CD4-positive, alpha-beta T cell treated with Interleukin-12 subunit alpha and Interleukin-12 subunit beta, for 1 hour (primary cell): ENCODE data around the gene SEMG2.

Experiments used
- DNase-seq: peaks from one replicate; pipeline ENCODE4 v3.0.0-alpha.2; 2020

Gene SEMG2

DNA sequence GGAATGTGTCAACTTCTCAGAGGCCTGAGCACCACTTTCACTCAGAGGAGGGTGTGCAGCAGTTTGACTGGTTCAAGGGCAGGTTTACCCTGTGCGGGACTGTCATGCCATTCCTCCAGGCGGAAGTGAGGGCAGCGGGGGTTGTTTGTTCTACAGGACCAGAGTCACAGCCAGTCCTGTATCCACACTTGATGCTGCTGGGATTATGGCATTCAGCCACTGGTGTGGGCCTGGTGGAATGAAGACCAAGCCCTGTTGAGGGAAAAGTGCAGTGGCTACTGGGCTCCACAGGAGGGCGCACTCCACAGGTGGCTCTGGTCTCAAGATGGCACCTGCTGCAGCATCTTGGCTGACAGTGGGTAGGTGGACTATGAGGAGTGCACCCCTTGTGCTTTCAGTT is 14.8 kb downstream of the SEMG2 start:
- no peak for DNase-seq

DNA sequence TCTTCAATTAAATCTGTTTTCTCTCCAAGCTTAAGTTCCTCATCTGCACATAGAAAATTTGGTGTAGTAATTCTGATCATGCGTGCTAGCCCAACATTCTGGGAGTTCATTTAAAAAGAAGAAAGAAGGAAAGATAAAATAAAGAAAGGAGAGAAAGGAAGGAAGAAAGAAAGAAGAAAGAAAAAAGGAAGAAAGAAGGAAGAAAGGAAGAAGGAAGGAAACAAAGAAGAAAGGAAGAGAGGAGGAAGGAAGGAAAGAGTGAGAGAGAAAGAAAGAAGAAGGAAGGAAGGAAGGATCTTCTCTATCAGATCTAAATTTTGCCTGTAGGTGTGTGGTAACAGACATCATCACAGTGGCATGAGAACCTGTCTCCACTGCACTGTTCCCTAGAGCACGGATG is 17.0 kb downstream of the SEMG2 start:
- DNase-seq = no peak

DNA sequence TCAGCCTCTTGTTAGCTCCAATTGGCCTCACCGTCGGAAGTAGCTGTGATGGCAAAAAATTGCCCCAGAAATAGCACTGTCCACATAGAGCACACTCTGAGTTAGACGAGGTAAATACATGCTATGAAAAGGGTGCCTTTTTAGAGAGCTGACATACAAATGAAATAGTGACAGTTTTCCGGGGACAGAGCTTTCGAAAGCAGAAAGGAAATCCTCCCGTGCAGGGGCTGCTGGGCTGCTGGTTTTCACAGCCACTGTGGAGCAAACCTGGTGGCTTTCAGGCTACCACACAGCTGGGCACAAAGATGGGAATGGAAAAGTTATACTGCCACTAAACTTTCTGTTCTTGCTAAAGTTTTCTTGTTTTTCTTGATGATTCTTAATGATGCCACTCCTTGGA is 24.9 kb downstream of the SEMG2 start:
- no peak for DNase-seq

DNA sequence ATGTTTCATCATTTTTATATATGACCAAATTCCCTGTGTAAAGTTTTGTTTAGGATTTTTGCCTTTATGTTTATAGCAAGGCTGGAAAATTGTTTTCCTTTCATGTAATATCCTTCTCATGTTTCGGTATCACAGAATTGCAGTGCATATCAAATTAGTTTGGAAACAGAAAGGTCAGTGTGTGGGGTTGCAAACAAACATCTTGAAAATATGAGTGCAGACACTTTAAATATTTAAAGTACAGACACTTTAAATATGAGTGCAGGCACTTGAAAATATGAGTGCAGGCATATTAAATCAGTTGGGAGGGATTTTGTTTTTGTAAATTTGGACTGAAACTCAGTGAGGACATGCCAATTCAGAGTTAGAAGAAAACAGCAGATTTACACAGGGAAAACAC is 26.7 kb downstream of the SEMG2 start:
- DNase-seq = no peak

DNA sequence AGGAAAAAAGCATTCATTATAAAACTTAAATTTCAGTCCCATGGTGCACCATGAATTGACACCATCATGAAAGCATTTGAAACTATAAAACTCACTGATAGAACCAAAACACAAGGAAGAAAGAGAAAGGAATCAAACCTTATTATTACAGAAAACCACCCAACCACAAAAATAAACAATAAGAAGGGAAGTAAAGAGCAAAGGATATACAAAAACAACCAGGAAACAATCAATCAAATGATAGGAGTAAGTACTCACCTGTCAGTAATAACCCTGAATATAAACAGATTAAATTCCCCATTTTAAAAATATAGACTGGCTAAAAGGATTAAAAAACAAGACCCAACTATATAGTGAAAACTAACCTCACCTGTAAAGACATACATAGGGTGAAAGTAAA is 27.4 kb downstream of the SEMG2 start:
- DNase-seq = no peak

DNA sequence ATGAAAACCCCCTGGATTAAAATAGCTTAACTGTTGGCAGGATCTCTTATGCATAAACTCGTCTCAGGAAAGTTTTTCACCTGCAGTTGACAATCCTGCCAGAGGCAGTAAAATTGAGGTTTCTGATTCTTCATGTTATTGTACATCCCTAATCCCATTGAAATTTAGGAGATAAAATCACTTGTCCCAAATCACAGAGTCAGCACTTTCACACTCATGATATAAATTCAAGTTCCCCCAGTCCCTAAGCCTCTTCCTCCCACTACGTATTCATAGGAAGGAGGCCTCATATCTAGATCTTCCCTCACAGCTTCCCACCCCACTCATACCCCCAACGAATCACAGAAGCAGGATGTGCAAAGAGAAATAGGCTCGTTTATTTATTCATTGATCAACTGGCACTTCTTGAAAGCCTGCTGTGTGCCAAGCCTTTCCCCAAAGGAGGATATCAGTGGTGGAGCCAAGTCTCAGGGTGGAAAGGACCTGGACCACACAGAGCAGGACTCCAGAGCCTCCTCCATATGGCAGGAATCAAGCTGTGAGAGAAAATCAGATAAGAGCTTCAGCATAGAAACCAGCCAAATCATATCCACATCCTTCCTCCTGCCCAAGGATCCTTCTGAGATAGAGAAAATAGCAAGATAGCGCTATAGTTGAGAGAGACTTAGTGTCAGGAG is 30.8 kb downstream of the SEMG2 start:
- DNase-seq = no peak

DNA sequence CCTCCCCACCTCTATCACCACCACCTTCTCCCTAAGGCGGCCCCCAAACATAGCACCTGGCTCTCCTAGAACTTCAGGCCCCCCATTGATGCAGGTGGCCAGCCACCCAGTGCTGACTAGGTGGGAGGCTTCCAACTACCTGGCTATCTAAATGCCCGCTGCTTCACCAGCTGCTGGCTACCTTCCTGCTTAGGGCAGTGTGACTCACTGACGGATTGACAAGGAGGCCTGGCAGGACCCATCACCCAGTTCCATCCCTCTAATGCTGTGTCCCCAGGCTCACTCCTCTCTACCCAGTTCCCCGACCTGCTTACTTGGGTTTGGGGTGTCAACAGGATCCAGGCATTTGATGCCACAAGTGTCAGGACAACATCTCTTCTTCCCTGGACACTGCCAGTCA is 32.1 kb downstream of the SEMG2 start:
- DNase-seq = no peak

DNA sequence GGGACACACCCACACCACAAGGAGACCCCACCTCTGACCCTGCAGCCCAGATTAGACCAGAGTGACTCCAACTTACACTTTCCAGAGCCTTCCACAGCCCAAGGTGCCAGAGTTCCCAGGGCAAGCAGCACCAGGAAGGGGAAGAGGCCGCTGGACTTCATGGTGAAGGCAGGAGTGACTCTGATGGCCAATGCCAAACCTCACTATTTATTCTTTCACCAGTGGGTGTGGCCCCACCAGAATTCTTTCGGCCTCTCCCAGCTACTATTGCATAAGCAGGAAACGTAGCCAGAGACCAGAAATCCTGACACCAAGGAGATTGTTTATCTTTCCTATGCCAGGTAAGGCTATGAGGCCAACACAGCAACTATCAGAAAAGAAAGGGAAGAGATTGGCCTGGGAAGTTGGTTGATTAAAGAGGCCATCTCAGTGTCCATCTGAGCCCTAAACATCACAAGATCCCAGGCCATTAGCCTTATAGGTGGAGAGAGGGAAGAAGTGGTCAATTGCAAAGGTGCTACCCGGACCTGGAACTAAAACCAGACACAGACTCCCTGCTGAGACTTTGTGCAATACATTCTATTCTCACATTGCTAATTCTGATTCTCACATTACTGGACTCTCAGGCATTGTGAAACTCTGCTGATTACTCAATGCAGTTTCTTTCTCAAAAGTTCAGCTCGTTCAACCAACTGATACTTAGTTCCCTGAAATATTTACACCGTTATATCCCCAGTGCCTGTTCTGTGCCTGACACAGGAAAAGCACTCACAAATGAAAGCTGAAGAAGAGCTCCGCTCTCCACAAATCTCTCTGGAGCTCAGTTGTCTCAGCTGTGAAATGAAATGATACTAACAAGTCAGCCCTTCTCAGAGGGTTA is 33.5 kb downstream of the SEMG2 start, which contains the start of gene SLPI:
TSS of gene SLPI (minus strand) at position 182 of the 880 bp plus-strand sequence. CDS start at position 161, 21 bp downstream.
- no peak for DNase-seq

DNA sequence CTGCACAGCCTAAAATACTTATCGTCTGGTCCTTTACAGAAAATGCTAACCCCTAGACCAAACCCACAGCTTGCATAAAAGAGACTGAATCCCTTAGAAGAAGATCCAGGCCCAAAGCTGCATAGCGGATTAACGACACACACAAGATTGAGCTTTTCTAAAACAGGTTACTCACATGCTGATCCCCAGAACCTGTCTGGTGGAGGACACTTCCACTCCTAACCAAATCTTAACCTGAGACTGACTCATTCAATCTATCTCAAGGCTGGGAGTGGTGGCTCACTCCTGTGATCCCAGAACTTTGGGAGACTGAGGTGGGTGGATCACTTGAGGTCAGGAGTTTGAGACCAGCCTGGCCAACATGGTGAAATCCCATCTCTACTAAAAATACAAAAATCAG is 36.0 kb downstream of the SEMG2 start:
- no peak for DNase-seq

DNA sequence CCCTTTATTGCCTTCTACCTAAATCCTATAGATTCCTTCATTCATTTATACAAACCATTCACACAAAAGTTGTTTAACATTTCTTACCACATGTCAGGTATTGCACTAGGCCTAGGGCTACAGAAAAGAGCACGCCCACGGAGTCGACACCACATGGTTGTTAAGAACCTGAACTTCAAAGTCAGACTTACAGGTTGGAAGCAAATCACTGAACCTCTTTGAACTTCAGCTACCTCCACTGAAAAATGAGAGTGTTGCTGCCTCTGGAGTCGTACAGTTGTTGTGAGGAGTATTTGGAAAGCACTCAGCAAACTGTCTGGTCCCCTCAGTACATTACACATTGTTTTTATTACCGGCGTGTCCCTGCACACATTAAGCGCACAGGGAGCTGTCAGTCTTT is 36.5 kb downstream of the SEMG2 start:
- DNase-seq = no peak

DNA sequence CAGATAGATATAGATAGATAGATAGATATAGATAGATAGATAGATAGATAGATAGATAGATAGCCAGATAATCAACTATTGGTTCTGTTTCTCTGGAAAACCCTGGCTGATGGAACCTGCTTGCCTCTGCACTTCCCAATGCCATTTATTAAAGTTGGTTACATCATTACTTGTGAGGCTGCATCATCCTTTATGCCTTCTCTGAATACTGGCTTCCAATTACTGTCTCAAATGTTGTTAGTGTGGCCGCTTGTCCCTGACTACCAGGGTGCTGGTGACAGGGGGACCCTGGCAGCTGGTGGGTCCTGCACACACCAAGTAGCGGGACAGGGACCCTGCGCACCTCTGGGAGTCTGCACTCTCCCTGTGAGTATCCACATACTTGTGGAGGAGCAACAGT is 37.1 kb downstream of the SEMG2 start:
- no peak for DNase-seq

DNA sequence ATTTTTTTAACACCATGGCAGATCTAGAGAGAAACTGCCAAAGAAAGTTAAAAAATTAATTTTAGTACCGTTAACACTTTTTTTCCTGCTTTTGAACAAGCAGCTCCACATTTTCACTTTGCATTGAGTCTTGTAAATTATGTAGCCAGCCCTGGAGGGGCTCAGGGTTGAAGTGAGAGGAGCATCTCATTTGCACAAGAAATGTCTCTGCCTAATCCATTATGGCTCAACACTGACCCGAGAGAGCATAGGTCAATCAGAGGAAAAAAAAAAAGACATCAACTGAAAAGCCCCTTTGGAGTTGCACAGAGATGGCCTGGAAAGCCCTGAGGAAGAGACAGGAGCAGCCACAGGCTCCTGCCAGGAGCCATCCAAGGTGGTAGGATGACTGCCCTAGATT is 37.5 kb downstream of the SEMG2 start:
- DNase-seq = no peak

DNA sequence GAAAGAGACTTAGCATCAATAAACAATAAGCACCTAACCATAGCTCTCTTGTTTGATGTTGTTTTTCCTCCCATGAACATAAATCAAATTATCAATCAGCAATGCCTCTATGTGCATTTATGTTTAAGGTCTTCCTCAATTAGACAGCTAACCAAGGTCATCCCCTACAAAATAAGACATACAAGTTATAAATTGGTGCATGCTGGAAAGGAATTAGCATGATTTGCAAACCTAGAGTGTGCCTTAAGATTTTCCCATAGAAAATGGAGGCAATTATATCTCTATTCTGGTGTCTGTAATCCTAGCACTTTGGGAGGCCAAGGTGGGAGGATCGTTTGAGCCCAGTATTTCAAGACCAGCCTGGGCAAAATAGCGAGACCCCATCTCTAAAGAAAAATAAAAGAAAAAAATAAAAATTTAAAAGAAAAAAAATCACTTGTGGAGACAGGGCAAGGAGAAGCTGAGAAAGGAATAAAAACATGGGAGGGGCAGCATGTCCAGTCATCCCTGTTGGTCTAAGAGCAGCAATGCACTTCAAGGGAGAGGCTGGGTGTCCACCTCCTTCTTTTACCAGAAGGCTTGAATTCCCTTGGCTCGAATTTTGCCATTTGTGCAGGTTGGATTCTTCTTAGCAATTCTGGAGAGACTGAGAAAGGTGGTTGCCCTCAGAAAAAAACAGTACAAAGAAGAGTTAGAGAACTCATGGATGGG is 42.5 kb downstream of the SEMG2 start:
- DNase-seq = no peak

DNA sequence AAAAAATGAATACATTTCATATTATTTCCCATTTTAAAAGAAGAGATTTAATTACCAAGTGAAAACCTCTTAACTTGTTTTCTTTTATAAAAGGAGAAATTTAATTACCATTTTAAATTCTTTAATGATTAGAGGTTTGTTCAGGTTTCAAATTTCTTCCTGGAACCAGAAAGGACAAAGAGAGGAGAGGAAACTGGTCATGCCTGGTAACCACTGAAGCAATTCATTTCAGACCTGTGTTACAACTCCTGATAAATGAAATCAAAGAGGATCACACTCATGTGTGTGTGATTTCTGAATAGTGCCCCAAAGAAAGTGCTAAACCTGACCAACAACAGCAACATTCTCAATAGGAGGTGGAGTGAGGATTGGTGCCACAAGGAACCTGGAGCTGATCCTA is 45.8 kb downstream of the SEMG2 start:
- no peak for DNase-seq

DNA sequence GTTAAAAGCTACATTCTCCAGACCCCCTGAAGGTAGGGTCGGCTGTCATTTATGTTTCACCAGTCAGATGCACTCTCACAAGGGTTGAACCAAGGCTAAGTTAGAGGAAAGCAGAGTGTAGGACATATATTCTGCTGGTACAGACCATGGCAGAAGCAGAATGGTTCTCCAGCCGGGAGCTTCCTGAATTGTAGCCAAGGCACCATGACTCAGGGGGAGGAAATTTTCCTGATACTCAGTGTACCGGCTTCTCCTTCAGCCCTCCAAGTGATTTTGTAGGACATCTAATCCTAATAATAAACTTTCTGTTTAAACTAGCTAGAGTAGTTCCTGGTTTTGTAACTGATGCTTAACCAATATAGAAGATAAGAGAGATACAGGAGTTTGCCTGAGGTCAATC is 47.4 kb downstream of the SEMG2 start:
- no peak for DNase-seq

DNA sequence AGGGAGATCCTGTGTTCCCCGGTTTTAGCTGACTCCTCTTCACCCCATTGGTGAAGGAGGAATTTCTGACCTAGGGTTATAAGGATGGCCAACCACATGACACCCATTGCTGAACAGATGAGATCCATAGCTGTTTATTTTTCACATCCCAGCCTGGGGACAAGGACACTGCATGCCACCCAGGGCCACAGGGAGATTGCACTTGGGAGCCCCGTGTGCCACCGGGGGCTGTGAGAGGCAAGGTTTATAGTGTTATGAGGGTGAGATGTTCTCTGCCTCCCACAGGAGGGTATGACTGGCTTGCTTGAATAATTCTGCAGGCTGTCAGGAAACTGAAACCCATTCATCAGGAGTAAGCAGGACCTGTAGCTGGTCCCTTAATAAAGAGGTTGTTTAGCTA is 47.9 kb downstream of the SEMG2 start:
- DNase-seq = no peak

DNA sequence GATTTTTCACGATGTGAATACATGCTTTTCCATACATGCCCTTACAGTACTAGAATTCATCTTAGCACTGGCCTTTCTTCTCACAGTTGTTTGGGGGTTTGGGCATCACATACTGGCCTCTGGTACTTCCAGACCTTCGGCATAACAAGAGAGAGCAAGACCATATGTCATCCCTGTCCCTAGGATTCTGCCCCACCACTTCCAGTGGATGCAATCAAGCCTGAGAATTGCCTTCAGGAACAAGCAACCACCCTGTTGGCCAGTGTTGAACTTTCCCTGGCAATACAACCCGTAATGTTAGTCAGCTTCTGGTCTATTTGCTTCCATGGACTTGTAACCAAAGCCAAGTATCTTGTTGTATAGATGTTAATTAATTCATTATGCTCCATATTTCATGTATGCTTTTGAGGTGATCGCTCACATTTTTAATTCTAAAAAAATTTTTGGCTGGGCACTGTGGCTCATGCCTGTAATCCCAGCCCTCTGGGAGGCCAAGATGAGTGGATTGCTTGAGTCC is 48.6 kb downstream of the SEMG2 start:
- no peak for DNase-seq
